Measurements from ENCODE around the gene CPN1.

DNA sequence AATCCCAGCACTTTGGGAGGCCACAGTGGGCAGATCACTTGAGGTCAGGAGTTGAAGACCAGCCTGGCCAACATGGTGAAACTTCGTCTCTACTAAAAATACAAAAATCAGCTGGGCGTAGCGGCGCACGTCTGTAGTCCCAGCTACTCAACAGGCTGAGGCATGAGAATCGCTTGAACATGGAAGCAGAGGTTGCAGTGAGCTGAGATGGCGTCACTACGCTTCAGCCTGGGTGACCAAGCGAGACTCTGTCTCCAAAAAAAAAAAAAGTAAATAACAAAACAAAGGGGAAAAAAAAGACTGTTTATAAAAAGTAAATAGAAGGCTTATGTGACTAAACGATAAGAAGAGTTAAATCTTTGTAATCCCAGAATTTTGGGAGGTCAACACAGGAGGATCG is 56.9 kb downstream of the CPN1 start:
- TF ChIP-seq POLR2A (IDR thresholded peaks at IDR 0.05; ENCODE audit: extremely low read depth, insufficient read length) = no peak
- TF ChIP-seq, protein P1, sequence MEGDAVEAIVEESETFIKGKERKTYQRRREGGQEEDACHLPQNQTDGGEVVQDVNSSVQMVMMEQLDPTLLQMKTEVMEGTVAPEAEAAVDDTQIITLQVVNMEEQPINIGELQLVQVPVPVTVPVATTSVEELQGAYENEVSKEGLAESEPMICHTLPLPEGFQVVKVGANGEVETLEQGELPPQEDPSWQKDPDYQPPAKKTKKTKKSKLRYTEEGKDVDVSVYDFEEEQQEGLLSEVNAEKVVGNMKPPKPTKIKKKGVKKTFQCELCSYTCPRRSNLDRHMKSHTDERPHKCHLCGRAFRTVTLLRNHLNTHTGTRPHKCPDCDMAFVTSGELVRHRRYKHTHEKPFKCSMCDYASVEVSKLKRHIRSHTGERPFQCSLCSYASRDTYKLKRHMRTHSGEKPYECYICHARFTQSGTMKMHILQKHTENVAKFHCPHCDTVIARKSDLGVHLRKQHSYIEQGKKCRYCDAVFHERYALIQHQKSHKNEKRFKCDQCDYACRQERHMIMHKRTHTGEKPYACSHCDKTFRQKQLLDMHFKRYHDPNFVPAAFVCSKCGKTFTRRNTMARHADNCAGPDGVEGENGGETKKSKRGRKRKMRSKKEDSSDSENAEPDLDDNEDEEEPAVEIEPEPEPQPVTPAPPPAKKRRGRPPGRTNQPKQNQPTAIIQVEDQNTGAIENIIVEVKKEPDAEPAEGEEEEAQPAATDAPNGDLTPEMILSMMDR (IDR thresholded peaks at IDR 0.05; ENCODE audit: low read depth, low read length) = no peak

All from NB4 (cell line).